PC-3 (cell line): Measurements from ENCODE around the gene LUZP1. TPM values are rescaled to one million over a fixed set of nuclear protein-coding genes. Genes with fewer than 3 reads are reported as not detected.

ENCODE experiments used
- ATAC-seq: fragments of 200-7000 bp; cut with Tn5 transposase; 2 replicates; pipeline ENCODE4 v1.9.1; 2020; ENCODE audit warnings: mild to moderate bottlenecking, moderate library complexity
- BruUV-seq: library from RNA; stranded (reverse); fragments of 400-500 nt; replicated peaks from 2 replicates; lab custom pipeline; 2021; lab: Mats Ljungman, UMichigan
- CTCF ChIA-PET: fragments of 300-600 bp; sonication (Branson Sonifier 250); formaldehyde crosslinking; loops from one replicate; lab custom pipeline; 2022; ENCODE audit warnings: antibody characterized with exemption; lab: Charles Lee
- POLR2A ChIA-PET: fragments of 300-600 bp; sonication (Branson Sonifier 250); formaldehyde crosslinking; loops from one replicate; lab custom pipeline; 2022; ENCODE audit warnings: antibody characterized with exemption; ENCODE audit not compliant: unreplicated experiment; lab: Charles Lee
- DNase-seq: peaks from one replicate; pipeline ENCODE4 v3.0.0-alpha.2; 2015
- H2AFZ ChIP-seq: fragments of 300-600 bp; sonication (generic); 2 replicates; pipeline ENCODE4 v1.6.0; 2016; ENCODE audit warnings: antibody characterized with exemption, low read length
- H3F3A ChIP-seq: fragments of 300-600 bp; sonication (generic); one replicate; pipeline ENCODE4 v1.6.0; 2017; ENCODE audit warnings: antibody characterized with exemption, low read length, control low read depth, mild to moderate bottlenecking; ENCODE audit not compliant: unreplicated experiment
- H3K27ac ChIP-seq: fragments of 300-600 bp; sonication (generic); 2 replicates; pipeline ENCODE4 v1.5.1; 2016; ENCODE audit warnings: mild to moderate bottlenecking, low read length
- H3K27me3 ChIP-seq: fragments of 300-600 bp; sonication (generic); 2 replicates; pipeline ENCODE4 v1.6.1; 2016; ENCODE audit warnings: low read length, mixed read lengths
- H3K36me3 ChIP-seq: fragments of 300-600 bp; sonication (generic); 2 replicates; pipeline ENCODE4 v1.6.1; 2016; ENCODE audit warnings: low read depth, mixed run types, low read length, mixed read lengths
- H3K4me1 ChIP-seq: fragments of 300-600 bp; sonication (generic); 2 replicates; pipeline ENCODE4 v1.5.1; 2016; ENCODE audit warnings: low read length; ENCODE audit not compliant: insufficient read depth
- H3K4me2 ChIP-seq: fragments of 300-600 bp; sonication (generic); 2 replicates; pipeline ENCODE4 v1.6.0; 2016; ENCODE audit warnings: low read length
- H3K4me3 ChIP-seq: fragments of 300-600 bp; sonication (generic); 2 replicates; pipeline ENCODE4 v1.5.1; 2016; ENCODE audit warnings: mild to moderate bottlenecking, low read length, mixed read lengths
- H3K79me2 ChIP-seq: fragments of 300-600 bp; sonication (generic); 2 replicates; pipeline ENCODE4 v1.6.1; 2017; ENCODE audit warnings: low read length, mixed read lengths
- H3K9ac ChIP-seq: fragments of 300-600 bp; sonication (generic); 2 replicates; pipeline ENCODE4 v1.6.0; 2016; ENCODE audit warnings: mild to moderate bottlenecking, low read length
- H3K9me2 ChIP-seq: fragments of 300-600 bp; sonication (generic); replicated peaks from 2 replicates; pipeline ENCODE4 v1.6.1; 2016; ENCODE audit warnings: mixed run types, low read length, mixed read lengths
- H3K9me3 ChIP-seq: fragments of 300-600 bp; sonication (generic); 2 replicates; pipeline ENCODE4 v1.6.1; 2016; ENCODE audit warnings: low read length, mixed read lengths
- H4K20me1 ChIP-seq: fragments of 300-600 bp; sonication (generic); 2 replicates; pipeline ENCODE4 v1.6.1; 2016; ENCODE audit warnings: low read length, mixed read lengths
- EZH2 ChIP-seq: fragments of 300-600 bp; sonication (generic); IDR thresholded peaks from one replicate; pipeline ENCODE4 v1.6.1; 2017; ENCODE audit warnings: antibody characterized with exemption, mild to moderate bottlenecking, low read length; ENCODE audit not compliant: unreplicated experiment
- EZH2phosphoT487 ChIP-seq: fragments of 300-600 bp; sonication (generic); IDR thresholded peaks from 2 replicates; pipeline ENCODE4 v1.6.1; 2018; ENCODE audit warnings: mild to moderate bottlenecking, antibody characterized with exemption, low read length, borderline replicate concordance
- intact Hi-C: fragments of 100-400 bp; cut with micrococcal nuclease; formaldehyde crosslinking; loops from 2 replicates; pipeline ENCODE4 v1.9.0; 2023
- total RNA-seq: library from RNA; depleted of rRNA; stranded (reverse); fragments of >200 nt; gene quantifications from 2 replicates; pipeline ENCODE4 v1.2.3, GENCODE V29; 2014
- TF ChIP-seq, protein P1 (sequence below): fragments of 300-600 bp; sonication (generic); conservative IDR thresholded peaks from 2 replicates; pipeline ENCODE4 v1.5.1; 2017; ENCODE audit warnings: antibody characterized with exemption, low read depth, mild to moderate bottlenecking, low read length

Gene LUZP1
- total RNA-seq, 1 experiment from 2014 or later = 17.8 TPM

GRCh38 chr1:23039308-23039826, 129.3 kb downstream of the LUZP1 start:
- H3K4me2 ChIP-seq = no peak overlapping the region

GRCh38 chr1:23037081-23037740, 131.4 kb downstream of the LUZP1 start:
- no peak for ATAC-seq
- Histone ChIP-seq H3K4me3 (no peak overlapping the region), H3F3A (no peaks in the 10 kb centered on the region), H3K27ac (no peak overlapping the region), H3K79me2 (peaks cover 100% of the 10 kb centered on the region), H3K4me1 (peaks cover 5% of the 10 kb centered on the region; the same call in 1 of the 2 replicates), H3K27me3 (no peaks in the 10 kb centered on the region), H3K9me3 (no peaks in the 10 kb centered on the region), H3K9me2 (no peaks in the 10 kb centered on the region), H3K9ac (no peak overlapping the region), H3K36me3 (peaks cover 16% of the 10 kb centered on the region; the same call in 1 of the 2 replicates), H3K4me2 (no peak overlapping the region), H4K20me1 (peaks cover 71% of the 10 kb centered on the region), H2AFZ (no peak overlapping the region)
- intact Hi-C loops = no loop called here
- ChIA-PET POLR2A (no interaction called here), CTCF (no interaction called here)
- TF ChIP-seq EZH2phosphoT487 (no peak), EZH2 (no peak)
- TF ChIP-seq, protein P1, sequence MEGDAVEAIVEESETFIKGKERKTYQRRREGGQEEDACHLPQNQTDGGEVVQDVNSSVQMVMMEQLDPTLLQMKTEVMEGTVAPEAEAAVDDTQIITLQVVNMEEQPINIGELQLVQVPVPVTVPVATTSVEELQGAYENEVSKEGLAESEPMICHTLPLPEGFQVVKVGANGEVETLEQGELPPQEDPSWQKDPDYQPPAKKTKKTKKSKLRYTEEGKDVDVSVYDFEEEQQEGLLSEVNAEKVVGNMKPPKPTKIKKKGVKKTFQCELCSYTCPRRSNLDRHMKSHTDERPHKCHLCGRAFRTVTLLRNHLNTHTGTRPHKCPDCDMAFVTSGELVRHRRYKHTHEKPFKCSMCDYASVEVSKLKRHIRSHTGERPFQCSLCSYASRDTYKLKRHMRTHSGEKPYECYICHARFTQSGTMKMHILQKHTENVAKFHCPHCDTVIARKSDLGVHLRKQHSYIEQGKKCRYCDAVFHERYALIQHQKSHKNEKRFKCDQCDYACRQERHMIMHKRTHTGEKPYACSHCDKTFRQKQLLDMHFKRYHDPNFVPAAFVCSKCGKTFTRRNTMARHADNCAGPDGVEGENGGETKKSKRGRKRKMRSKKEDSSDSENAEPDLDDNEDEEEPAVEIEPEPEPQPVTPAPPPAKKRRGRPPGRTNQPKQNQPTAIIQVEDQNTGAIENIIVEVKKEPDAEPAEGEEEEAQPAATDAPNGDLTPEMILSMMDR = no peak
- BruUV-seq = no TSS peak
- no peak for DNase-seq

More at GRCh38 chr1:23039308-23039826, 129.3 kb downstream of the LUZP1 start:
- no peak overlapping the region for H3K9ac ChIP-seq
- H3K9me2 ChIP-seq = no peaks in the 10 kb centered on the region
- no TSS peak for BruUV-seq
- DNase-seq = no peak
- H3K4me1 ChIP-seq = peaks cover 5% of the 10 kb centered on the region; the same call in 1 of the 2 replicates
- H2AFZ ChIP-seq = no peak overlapping the region
- H3K79me2 ChIP-seq = peaks cover 95% of the 10 kb centered on the region
- H3K27ac ChIP-seq = no peak overlapping the region
- POLR2A ChIA-PET = no interaction called here
- intact Hi-C loops = no loop called here
- TF ChIP-seq, protein P1 = no peak
- TF ChIP-seq EZH2phosphoT487 (no peak), EZH2 (no peak)
- no peak for ATAC-seq
- peaks cover 80% of the 10 kb centered on the region for H4K20me1 ChIP-seq
- no peak overlapping the region for H3K4me3 ChIP-seq
- H3F3A ChIP-seq = no peaks in the 10 kb centered on the region
- CTCF ChIA-PET = no interaction called here
- H3K9me3 ChIP-seq = no peaks in the 10 kb centered on the region
- H3K27me3 ChIP-seq = no peaks in the 10 kb centered on the region
- peaks cover 24% of the 10 kb centered on the region for H3K36me3 ChIP-seq
